HG03575 (cell line): ENCODE measurements around the gene INSIG2.

Experiments used
- ATAC-seq: cut with Tn5 transposase; IDR thresholded peaks from one replicate; pipeline ENCODE4 v1.9.1; 2021; ENCODE audit not compliant: unreplicated experiment, insufficient number of reproducible peaks, low FRiP score; ENCODE audit errors: extremely low read depth

INSIG2 gene

DNA sequence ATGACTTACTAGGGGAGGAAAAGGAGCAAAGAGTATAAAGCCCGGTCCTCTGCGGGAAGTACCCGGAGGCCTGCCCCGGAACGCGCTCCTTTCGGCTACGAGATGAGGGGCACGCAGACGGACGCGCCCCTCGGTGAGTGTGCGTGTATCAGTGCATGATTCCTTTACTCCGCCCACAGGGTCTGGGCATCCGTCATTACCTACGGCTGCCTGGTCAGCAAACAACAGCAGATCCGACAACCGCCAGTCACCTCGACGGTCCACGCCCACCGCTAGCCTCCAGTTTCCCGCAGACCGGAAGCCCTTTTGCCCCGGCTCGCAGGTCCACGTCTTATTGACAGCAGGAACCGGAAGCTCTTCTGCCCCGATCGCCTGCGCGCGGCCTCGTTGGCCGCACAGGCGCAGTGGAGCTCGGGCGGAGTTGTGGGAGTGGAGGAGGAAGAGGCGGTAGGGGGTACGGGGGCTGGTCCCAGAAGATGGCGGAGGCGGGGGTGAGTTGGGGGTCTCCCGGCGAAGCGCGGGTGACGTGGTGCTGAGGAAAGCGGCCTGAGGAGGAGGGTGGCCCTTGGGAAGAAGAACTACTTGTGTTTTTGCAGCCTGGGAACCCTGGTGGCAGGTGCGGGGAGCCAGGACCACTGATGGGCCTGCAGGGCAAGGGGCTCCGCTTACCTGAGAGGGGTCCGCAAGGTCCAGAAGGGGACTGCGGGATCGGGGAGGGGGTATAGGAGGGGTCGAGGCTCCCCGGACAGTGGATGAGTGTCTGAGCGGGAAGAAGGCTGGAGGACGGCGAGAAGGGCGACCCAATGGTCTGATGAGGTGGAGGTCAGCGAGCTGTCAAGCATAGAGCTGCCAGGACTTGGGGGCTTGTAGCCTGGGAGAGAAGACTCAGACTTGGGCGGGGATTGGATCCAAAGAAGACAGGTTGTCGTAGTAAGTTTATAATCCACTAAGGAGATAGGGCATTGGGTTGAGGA, at the start of gene INSIG2:
Gene INSIG2, plus strand, starts transcription at position 421 of the 974 bp plus-strand sequence. CDS start 8,086 bp downstream, outside the sequence.
- ATAC-seq = peak; percentile 94

DNA sequence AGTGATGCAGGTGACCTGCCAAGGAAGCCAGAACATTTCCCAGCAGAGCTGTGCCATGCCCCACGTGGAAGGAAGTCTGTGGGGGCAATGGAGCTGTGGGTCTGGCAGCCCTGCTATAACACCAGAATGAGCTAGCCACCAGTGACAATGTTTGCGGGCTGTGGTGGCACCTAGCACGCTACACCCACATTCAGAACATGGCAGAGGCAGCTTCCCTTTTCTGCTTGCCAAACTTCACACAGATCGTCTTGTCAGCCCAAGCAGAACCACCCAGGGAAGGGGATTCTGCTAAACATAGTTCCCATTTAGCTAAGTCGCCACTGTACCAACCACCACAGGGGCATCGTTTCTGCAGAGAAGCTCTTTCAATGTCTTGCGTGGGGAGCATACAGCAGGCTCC, 47.4 kb upstream of the INSIG2 start:
- ATAC-seq = no peak

DNA sequence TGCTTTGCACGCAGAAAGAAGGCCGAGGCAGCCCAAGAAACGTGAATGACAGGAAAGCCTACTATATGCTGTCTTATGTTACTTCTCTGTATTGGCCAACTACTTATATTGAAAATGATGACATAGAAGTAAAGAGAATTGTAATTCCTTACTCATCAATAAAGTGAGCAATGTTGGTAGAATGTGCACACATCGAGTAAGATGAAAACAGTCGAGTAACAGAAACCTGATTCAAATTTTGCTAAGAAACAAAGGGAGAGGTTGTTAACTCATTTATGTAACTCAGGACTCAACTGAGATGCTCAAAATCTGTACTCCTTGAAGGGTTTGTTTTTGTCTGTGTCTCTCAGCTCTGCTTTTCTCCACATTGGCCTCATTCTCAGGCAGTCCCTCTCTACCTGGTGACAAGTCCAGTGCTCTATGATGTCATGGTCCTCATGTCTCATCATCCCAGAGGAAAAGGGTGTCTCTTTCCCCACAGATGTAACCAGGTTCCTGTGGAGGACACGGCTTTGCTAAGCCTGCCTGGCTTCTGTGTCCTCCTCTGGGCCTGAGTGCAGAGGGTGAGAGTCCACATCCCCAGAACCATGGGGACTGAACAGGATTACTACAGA, 44.1 kb upstream of the INSIG2 start:
- no peak for ATAC-seq

DNA sequence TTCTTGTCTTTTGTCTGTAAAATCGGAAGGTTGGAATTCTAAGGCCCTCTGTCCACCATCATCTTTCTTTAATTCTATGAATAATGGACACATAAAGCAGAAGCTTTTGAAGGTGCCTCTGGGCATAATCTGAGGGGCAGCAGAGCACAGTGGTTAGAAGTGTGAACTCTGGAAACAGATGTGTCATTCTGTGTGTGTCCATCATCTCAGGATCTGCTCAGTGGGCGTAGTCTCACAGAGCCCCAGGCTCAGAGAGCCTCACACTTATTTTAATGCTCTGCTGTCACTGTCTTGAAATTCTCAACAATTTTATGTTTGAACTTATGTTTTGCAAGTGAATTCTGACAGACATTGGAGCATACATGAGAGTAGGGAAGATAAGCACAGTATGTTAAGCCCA, 43.4 kb upstream of the INSIG2 start:
- ATAC-seq = no peak

DNA sequence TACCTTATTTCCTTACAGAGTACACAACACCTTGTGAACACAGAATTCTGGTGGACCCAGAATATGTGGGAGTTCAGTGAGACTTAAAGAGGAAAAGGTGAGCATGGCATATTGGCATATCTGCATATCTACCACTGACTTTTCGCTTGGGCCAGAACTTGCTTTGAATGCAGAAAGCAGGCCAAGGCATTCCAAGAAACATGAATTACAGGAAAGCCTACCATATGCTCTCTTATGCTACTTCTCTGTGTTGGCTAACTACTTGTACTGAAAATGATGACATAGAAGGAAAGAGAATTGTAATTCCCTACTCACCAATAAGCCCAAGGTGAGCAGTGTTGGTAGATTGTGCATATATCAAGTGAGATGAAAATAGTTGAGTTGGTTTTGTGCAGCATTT, 43.0 kb upstream of the INSIG2 start:
- no peak for ATAC-seq

DNA sequence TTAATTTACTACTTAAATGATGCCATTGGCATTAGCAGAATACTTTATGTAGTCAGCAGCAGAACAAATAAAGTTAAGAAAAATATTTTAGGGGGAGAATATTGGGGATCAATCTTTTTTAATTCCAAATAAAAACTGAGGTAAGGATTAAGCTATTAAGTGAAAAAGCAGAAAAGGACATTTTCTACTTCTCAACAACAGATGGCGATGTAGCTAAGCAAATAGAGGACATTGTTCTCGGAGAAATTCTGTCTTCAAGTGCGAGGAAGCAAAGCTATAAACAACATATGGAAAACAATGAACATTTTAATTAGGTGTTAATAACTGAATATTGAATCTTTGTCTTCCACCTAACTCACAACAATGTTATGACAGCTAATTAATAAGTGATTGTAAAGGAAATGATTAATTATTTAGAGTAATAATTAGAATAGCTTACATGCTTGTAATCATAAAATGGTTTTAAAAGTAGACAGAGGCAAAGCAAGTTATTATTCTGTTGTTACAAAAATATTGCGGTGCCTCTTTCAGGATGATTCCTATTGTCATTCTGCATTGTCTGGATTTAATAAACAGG, 41.5 kb upstream of the INSIG2 start:
- ATAC-seq = no peak

DNA sequence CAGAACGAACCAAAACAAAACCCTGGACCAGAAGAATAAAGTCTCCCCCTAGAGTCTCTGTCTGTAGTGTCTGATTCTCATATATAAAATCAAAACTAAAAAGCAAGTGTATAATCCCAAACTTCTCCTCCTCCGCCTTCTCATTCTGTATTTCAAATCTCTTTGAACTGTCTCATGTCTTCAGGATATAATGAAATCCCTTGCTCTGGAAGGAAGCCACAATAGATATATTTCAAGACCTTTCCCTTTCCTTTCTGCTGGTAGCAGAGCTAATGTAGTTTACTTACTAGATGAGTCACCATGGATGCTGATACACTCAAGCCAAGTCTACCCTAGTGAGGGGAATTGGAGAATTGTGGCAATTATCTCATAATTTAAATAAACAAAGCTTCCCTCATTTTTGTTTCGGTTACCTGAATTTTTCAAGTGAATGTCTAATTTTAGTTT, 40.9 kb upstream of the INSIG2 start:
- no peak for ATAC-seq

DNA sequence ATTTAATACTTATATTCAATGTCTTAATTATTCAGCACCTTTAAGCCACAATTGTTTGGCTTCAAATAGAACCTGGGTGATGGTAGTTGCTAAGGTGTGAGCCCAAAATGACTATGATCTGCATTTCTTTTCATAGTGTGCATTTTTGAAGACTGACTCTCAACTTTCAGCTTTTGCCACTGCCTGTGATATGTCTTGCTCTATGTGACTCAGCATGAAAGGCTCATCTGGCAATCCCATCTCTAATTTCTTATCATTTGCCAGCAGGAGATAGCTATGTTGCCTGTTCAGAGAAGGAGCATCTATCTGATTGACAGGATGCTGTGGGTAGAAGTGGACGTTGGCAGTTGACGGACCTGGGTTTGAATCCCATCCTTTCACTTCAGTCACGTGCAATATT, 39.9 kb upstream of the INSIG2 start:
- ATAC-seq = no peak

DNA sequence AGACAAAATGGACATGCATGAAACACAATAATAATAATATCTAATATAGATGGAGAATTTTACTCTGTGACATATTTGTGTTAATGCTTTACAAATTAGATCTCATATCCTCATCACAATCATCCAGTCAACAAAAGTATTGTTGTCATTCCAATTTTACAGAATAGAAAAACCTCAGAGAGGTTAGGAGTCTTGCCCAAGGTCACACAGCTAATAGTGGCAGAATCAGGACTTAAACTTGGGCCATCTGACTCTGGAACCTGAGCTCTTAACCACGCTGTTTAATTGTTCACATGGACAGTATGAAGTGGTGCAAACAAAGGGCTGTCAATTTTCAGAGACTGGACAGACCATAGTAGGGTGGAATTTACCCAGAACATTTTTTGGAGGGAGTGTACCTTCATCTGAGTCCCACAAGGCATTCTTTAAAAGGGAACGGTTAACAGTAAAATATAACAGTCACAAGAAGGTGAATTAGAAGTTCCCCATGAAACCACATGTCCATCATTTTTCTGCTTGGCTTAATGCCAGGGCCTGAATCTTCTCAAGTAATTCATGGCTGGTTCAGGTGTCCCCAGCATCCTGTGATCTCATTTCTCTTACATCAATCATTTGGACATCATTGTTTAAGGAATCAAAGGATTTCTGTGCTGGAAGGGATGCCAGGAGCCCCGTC, 39.0 kb upstream of the INSIG2 start:
- no peak for ATAC-seq

DNA sequence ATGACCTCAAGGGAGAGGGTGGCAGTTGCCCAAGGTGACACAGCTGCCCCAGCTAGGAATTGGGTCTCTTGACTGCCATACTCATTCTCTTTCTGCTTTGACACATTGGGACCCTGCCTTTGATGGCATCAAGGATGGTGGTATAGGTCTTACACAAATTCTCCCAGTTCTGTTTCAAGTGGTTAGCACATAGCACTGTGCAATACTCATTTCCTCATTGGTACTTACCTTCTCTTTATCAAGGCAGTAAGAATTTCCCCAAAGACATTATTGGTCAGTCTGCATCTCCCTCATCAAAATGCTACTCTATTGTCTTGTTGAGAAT, 38.5 kb upstream of the INSIG2 start:
- no peak for ATAC-seq

DNA sequence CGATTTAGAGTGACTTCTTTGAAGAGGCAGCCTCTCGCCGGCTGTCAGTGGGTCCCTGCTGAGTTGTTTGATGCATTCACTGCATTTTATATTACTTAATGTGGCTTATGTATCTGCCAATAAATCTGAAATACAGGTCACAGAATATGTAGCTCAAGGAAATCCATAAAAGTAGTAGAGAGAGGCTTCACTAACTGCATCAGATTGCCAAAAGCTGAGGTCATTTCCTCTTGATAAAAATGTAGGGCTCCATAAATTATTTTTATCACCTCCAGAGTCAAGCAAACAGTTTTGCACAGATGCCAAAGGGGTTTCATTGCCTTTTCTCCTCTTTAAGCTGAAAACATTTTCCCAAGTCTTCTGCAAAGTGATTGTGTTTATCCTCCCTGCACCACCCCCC, 37.9 kb upstream of the INSIG2 start:
- no peak for ATAC-seq

DNA sequence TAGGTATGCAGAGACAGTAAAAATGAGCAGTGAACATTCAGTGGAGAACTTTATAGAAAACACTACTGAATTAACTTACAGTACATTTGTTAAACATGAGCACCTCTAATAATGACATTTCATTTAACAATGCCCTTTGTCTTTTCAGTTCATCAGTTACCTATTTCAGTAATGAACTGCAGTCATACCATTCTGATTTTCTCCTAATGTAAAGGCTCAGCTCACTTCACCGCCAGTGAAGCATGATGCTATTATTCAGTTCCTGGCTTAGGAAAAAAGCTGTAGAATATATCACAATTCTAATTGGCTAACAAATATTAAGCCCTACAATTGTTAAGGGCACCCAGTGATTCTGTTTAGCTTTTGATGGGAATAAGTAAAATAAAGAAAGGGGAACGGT, 37.3 kb upstream of the INSIG2 start:
- no peak for ATAC-seq

DNA sequence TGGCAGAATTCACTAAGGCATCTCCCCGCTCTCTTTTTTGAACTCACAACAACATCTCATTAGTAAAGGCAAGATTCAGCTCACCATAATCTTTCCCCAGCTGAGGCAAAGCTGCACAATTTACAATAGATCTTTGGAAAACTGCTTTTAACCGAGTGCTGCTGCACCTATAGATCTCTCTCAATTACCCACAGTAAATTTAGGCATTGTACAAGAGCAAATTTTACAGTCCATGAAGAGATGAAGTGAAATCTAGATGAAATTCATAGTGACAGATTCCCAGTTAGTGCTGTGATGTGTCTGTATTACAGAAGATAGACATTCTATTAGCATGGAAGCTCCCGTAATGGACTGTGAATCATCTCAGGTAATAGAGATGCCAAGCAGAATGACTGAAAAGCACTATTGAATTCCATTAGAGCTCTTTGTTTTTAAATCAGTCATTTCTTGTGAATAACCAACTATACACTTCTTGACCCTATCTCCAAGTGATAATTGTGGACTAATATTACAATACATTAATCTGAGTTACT, 36.4 kb upstream of the INSIG2 start:
- no peak for ATAC-seq

DNA sequence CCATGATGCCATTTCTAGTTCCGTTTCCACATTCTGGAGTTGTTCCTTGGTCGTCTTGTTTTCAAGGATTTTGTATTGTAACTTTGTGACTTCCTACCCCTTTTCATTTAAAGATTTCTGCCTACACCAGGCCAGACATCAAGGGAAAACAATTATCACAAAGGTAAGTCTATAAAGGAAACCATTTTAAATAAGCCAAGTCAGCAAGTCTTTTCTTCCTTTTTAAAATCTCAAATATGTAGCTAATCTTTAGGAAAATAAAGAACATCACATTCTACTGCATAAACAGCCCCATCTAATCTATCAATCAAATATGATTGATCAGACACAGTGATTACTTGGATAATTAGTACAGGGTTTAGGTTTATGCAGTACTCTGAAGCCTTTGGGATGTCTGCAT, 35.8 kb upstream of the INSIG2 start:
- ATAC-seq = no peak

DNA sequence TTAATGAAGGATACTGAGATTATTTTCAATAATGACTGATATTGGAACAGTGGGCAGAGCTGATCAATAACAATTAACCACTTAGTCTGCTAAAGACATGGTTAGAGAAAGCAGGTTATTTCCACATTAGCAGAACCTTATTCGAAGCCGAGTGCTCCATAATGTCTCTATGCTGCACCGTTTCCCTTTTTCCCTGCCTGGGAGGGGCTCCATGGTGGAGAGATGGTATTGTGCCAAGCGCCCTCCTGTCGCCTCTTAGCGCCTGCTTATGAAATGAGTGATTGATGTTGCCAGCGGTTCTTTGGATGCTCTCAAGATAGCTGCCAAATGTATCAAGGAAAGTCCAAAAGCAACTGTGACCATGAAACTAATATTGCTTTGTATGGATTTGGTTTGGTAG, 34.6 kb upstream of the INSIG2 start:
- no peak for ATAC-seq

DNA sequence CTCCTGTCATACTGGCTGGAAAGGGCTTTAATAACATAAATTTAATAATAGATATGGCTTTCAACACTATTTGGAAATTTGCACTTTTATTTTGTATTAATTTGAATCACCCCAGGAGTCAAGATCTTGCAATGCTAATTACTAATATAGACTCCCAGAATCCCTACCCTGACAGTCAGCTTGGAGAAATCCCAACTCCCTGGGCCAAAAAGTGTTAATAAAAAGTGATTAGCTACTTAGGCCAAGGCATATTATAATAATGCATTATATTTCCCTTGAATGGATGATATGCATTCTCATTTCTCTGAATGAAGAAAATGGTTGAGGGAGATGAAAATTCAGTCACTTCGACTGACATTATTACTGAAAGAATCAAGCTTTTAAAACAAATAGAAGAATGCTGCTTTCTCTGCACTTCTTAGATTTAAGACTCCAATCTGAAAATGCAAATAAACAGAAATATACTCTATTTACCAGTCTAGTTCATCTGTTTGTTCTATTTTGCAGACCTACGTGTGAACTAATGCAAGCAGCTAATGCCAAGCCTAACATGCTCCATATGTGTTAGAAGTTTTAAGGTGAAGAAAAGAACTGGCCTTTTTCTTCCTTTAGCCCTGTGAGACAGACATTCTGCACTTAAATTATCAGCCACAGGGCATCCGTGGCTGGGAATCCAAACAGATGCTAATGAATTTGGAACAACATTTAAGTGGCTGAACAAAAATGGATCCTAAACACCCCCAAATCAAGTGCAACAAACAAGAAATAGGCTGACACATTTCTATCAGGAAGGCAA, 33.9 kb upstream of the INSIG2 start:
- ATAC-seq = no peak

DNA sequence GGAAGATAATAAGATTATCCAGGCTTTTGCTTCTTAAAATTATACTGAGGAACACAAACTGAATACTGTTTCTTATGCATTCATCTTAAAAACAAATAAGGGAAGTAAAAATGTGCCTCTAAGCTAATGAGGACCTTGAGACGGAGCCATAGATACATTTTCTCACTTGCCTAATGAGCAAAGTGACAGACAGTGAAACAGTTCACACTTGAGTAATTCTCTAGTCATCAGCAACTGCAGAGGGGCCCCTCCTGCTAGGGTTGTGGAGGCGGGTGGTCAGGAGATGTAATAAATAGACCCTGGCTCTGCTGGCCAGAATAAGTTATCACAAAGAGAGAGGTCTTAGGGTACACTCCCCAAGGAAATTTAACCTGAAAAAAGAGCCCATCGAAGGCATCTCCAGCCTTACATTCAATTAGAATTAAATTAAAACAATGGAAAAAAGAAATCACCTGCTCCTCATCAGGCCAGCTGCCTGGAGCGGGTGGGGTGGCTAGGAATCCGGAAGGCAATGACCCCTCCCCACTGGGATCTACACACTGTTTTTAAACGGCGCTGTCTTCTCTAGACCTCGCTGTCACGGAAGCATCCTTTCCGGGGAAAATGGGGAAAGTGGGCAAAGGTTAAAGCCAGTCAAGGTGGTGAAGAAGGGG, 32.6 kb upstream of the INSIG2 start:
- ATAC-seq = peak; percentile 81

DNA sequence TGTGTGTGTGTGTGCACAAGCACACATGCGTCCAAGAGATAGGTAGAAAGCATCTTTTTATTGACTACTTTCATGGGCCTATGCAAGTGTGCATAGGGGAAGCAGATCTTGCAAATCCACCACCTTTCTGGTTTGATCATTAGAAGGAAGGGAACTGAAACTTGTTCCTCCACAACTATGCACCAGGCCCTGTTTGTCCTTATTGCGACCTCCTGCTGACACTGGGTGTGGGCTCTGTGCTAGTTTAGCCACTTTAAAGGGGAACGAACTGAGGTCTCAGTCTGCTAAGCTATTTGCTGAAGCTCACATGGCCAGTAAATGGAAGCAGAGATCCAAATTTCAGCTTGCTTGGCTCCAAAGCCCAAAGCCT, 32.1 kb upstream of the INSIG2 start:
- ATAC-seq = peak; percentile 66
